ENCODE measurements around the gene CGAS. TPM values are rescaled to one million over a fixed set of nuclear protein-coding genes. Genes with fewer than 3 reads are reported as not detected.
A peak's percentile ranks its signal among the peaks of the same experiment; 100 is the strongest.

Gene CGAS
- total RNA-seq, 4 donors from 2014 or later, result 1.8 to 11.2 (median 4.0) TPM

GRCh38 chr6:73481969-73482368, 29.9 kb upstream of the CGAS start:
- Histone ChIP-seq H3K9me3 (no peaks in the 10 kb centered on the region), H3K27ac (no peak overlapping the region), H3K27me3 (no peaks in the 10 kb centered on the region), H3K36me3 (peaks cover 0 to 72% (median 20%) of the 10 kb centered on the region in 4 donors), H3K4me1 (no peaks in the 10 kb centered on the region), H3K4me3 (no peak overlapping the region)
- in situ Hi-C loops (cut with MboI; ENCODE audit: low pct_ligation_motif_present in 1 of 4, low pct_unique_long_range_greater_than_20kb in 1 of 4, low sequenced_read_pairs in 3 of 4) (no loop called here), intact Hi-C loops (cut with DNase I; ENCODE audit: low total_unique reads) (no loop called here)
- WGBS, 2 donors (ENCODE audit: low coverage in 1 of 2), result 94 to 95% methylated on average over 4 to 12 of the region's 12 CpGs
- DNase-seq, result no peak
- no peak for TF ChIP-seq CTCF (IDR thresholded peaks at IDR 0.05)
- no peak for TF ChIP-seq EP300 (IDR thresholded peaks at IDR 0.05; ENCODE audit: low read depth)
- no peak for TF ChIP-seq POLR2A (IDR thresholded peaks at IDR 0.05)
- TF ChIP-seq POLR2AphosphoS5 (IDR thresholded peaks at IDR 0.05), result no peak

GRCh38 chr6:73477407-73477806, 25.3 kb upstream of the CGAS start:
- no peaks in the 10 kb centered on the region for H3K9me3 ChIP-seq
- no peaks in the 10 kb centered on the region for H3K4me1 ChIP-seq
- no peak for TF ChIP-seq POLR2AphosphoS5 (IDR thresholded peaks at IDR 0.05)
- no peak for TF ChIP-seq EP300 (IDR thresholded peaks at IDR 0.05; ENCODE audit: low read depth)
- no peak for TF ChIP-seq CTCF (IDR thresholded peaks at IDR 0.05)
- TF ChIP-seq POLR2A (IDR thresholded peaks at IDR 0.05), result no peak
- WGBS, 2 donors (ENCODE audit: low coverage in 1 of 2), result 94 to 100% methylated on average over 3 to 4 of the region's 4 CpGs
- DNase-seq, result no peak
- H3K4me3 ChIP-seq, result no peak overlapping the region
- H3K27ac ChIP-seq, result no peak overlapping the region
- in situ Hi-C loops (cut with MboI; ENCODE audit: low pct_ligation_motif_present in 1 of 4, low pct_unique_long_range_greater_than_20kb in 1 of 4, low sequenced_read_pairs in 3 of 4), result no loop called here
- intact Hi-C loops (cut with DNase I; ENCODE audit: low total_unique reads), result no loop called here
- H3K27me3 ChIP-seq, result no peaks in the 10 kb centered on the region
- peaks cover 0 to 74% (median 28%) of the 10 kb centered on the region in 4 donors for H3K36me3 ChIP-seq

GRCh38 chr6:73476723-73477122, 24.6 kb upstream of the CGAS start:
- TF ChIP-seq CTCF (IDR thresholded peaks at IDR 0.05), result no peak
- TF ChIP-seq EP300 (IDR thresholded peaks at IDR 0.05; ENCODE audit: low read depth), result no peak
- no peak for TF ChIP-seq POLR2AphosphoS5 (IDR thresholded peaks at IDR 0.05)
- no peak for TF ChIP-seq POLR2A (IDR thresholded peaks at IDR 0.05)
- Histone ChIP-seq H3K4me1 (no peaks in the 10 kb centered on the region), H3K36me3 (peaks cover 0 to 72% (median 24%) of the 10 kb centered on the region in 4 donors), H3K27ac (no peak overlapping the region), H3K27me3 (no peaks in the 10 kb centered on the region), H3K4me3 (no peak overlapping the region), H3K9me3 (no peaks in the 10 kb centered on the region)
- in situ Hi-C loops (cut with MboI; ENCODE audit: low pct_ligation_motif_present in 1 of 4, low pct_unique_long_range_greater_than_20kb in 1 of 4, low sequenced_read_pairs in 3 of 4) (no loop called here), intact Hi-C loops (cut with DNase I; ENCODE audit: low total_unique reads) (no loop called here)
- DNase-seq, result no peak
- 93% methylated on average over 2 to 10 of the region's 10 CpGs for WGBS, 2 donors (ENCODE audit: low coverage in 1 of 2)

- Histone ChIP-seq H3K4me1 (no peaks in the 10 kb centered on the region), H3K36me3 (peaks cover 0 to 83% (median 34%) of the 10 kb centered on the region in 4 donors), H3K27me3 (no peaks in the 10 kb centered on the region), H3K27ac (peak overlapping the region; percentile 11 to 52 (median 22)), H3K9me3 (no peaks in the 10 kb centered on the region), H3K4me3 (no peak overlapping the region)
- DNase-seq, result no peak
- in situ Hi-C loops (cut with MboI; ENCODE audit: low pct_ligation_motif_present in 1 of 4, low pct_unique_long_range_greater_than_20kb in 1 of 4, low sequenced_read_pairs in 3 of 4), result no loop called here
- intact Hi-C loops (cut with DNase I; ENCODE audit: low total_unique reads), result no loop called here
- 56 to 69% methylated on average over 2 of the region's 2 CpGs for WGBS, 2 donors (ENCODE audit: low coverage in 1 of 2)
- TF ChIP-seq POLR2A (IDR thresholded peaks at IDR 0.05), result no peak
- TF ChIP-seq EP300 (IDR thresholded peaks at IDR 0.05; ENCODE audit: low read depth), result no peak
- TF ChIP-seq POLR2AphosphoS5 (IDR thresholded peaks at IDR 0.05), result no peak
- no peak for TF ChIP-seq CTCF (IDR thresholded peaks at IDR 0.05)
Observed at GRCh38 chr6:73471686-73472290, 19.7 kb upstream of the CGAS start.
